ENCODE data around the gene MRPS31.
"Not testable (repeated sequence)": the region's sequence is repeated elsewhere in the genome, so short reads cannot be mapped to it uniquely, and the experiment has no call there.

Gene MRPS31

DNA sequence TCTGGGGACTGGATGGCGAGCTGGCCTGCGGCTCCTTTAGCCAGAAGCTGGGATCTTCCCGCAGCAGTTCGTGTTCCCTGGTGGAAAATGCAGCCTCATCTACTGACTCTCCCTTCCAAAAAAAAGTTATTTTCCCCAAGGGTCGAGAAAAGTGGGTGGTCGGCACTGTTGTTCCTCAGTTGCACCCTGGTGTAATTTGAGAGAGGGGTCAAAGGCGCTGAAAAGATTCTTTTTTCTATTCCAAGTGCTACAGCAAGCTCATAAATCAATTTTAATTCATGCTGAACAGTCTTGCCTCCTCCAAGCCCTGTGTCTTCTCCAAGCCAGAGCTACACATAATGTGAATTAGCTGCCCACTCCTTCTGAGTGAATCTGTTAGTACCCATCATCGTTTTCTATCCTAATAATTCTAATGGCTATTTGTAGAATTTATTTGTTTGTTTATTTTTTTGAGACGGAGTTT, 19.2 kb upstream of the MRPS31 start:
- DNase-seq (ENCODE audit: insufficient read length, low spot score): no peak
- peak; percentile 42 for FAIRE-seq

DNA sequence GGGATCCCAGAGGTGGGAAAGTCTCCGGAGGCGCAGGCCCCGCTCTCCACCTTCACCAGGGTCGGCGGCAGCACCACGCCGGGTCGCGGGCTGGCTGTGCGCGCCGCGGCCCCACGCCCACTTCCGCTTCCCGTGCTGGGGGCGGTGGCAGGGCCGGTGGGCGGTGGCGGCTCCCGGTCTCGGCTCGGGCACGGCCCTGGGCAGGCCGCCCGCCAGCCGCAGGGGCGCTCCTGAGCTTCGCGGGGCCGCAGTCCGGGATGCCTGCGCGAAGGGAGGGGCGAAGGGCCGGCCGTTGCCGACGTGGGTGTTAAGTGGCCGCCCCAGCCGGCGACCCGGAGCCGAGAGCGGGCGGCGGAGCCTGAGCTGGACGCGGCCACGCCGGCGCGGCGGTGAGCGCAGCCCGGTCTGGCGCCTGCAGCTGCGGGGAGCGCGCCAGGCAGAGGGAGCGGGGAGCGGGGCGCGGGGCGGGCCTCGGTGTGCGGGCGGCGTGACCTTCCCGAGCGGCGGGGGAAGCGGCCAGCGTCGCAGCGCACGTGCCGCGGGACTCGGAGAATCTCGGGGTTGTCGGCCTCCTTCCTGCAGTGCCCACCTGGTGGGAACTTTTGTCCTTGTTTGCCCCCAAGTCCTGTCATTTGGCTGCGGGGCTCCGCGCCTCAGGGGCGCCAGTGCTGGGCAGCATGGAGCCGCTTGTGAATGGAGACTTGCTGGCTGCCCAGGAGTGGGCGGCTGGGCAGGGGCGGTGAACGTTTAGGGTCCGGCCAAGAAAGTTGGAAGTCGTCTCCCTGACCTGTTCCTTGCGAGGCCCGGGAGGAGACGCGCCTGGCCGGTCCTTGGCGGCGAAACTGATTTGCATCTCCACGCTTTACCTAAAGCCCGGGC, 18.5 kb upstream of the MRPS31 start, which contains the start of gene SLC25A15:
SLC25A15 (plus strand) TSS at position 337 of the 879 bp plus-strand sequence. CDS start 3,616 bp downstream, outside the sequence.
- DNase-seq (ENCODE audit: insufficient read length, low spot score) (peak; percentile 83), FAIRE-seq (peak; percentile 70)

DNA sequence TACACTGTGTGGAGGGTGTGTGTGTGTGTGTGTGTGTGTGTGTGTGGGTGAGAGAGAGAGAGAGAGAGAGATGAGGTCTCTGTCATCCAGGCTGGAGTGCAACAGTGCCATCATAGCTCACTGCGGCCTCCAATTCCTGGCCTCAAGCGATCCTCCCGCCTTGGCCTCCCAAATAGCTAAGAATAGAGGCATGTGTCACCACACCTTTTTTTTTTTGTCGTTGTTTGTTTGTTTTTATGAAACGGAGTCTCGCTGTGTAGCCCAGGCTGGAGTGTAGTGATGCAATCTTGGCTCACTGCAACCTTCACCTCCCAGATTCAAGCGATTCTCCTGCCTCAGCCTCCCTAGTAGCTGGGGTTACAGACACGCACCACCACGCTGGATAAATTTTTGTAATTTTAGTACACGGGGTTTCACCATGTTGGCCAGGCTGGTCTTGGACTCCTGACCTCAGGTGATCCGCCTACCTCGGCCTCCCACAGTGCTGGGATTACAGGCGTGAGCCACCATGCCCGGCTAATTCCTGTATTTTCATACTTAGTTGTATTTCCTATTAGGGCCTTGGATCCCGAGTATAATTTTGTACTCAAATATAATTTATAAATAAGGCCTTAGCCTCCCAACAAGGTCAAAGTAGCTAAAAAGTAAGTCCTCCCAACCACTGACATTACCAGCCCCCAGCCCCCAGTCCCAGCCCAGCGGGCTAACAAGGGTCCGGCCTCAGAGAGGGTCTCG, 17.7 kb upstream of the MRPS31 start:
- not testable (repeated sequence) for DNase-seq (ENCODE audit: insufficient read length, low spot score); FAIRE-seq

DNA sequence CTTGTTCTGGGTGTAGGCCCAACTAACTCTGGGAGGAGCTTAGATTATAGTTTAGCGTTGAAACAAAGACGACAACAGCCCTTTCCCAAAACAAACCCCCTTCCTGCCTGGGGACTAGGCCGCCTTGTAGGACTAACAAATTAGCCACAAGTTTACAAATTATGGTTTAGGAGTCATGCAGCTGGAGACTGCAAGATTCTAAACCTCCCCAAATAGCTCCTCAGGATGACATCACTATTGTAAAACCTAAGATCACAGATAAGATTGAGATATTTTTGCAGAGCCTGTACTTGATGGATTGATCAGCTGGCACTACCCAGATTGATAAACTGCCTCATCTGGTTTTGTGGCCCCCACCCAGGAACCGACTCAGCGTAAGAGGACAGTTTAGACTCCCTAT, 16.1 kb upstream of the MRPS31 start:
- FAIRE-seq: no peak
- DNase-seq (ENCODE audit: insufficient read length, low spot score): no peak

DNA sequence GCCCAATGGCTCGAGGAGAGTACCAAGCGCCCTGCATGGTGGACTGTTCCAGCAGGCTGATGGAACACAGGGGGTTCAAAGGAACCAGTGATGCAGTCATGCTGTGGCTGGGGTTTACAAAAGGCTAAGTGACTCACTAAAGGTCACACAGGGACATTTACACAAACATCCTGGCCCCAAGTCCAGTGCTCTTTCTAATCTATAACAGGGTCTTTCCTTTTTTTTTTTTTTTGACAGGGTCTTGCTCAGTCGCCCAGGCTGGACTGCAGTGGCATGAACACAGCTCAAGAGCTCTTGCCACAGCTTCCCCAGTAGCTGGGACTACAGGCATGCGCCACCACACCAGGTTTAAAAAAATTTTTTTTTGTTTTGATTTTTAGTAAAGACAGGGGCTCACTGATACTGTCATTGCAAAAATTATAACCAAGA, 15.6 kb upstream of the MRPS31 start:
- FAIRE-seq (no peak), DNase-seq (ENCODE audit: insufficient read length, low spot score) (no peak)

DNA sequence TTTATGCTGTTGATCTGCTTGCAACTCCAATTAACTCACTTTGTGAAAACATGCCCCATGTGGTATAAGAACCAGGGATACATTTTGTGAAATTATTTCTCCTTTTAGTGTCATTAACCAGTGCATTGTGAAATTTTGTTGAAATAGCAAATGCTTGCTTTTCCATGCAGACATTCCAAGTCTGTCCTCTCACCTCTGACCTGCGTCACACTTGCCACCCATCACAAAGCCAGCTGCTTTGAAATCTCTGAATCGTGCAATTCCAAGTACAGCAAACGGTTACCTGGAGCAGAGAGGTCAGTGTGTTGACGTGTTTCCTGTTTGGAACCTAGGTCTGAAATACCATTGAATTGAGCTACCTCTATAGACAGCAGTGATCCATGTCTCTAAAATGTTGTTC, 13.6 kb upstream of the MRPS31 start:
- no peak for FAIRE-seq

DNA sequence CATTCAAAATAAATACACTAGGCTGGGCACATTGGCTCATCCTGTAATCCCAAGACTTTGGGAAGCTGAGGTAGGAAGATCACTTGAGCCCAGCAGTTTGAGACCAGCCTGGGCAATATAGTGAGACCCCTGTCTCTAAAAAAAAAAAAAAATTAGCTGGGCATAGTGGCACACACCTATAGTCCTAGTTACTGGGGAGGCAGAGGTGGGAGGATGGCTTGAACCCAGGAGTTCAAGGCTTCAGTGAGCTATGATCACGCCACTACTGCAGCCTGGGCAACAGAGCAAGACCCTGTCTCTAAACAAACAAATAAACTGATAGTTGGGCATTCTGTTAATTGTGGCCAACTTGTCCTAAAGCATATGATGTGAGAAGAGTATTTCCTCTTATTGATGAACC, 12.0 kb upstream of the MRPS31 start:
- not testable (repeated sequence) for FAIRE-seq; DNase-seq (ENCODE audit: insufficient read length, low spot score)

More for the DNA sequence above, 13.6 kb upstream of the MRPS31 start:
- no peak for DNase-seq (ENCODE audit: insufficient read length, low spot score)

DNA sequence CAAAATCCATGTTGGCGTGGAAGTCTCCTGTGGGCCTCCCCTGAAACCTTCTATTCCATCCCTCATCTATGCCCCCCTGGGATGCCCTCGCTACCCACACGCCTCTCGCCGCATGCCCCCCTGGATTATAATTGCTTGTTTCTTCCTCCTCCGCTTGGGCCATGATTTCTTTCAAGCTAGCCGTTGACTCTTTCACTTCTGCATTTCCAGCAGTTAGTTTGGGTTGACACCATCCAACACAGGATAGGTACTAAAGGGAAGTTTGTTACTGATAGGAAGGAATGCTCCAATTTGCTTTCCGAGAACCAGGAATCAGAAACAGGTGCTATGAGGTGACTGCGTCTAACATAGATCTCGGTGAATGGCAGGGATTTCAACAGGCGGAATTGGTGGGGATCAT, 10.7 kb upstream of the MRPS31 start:
- DNase-seq (ENCODE audit: insufficient read length, low spot score) (no peak), FAIRE-seq (no peak)

DNA sequence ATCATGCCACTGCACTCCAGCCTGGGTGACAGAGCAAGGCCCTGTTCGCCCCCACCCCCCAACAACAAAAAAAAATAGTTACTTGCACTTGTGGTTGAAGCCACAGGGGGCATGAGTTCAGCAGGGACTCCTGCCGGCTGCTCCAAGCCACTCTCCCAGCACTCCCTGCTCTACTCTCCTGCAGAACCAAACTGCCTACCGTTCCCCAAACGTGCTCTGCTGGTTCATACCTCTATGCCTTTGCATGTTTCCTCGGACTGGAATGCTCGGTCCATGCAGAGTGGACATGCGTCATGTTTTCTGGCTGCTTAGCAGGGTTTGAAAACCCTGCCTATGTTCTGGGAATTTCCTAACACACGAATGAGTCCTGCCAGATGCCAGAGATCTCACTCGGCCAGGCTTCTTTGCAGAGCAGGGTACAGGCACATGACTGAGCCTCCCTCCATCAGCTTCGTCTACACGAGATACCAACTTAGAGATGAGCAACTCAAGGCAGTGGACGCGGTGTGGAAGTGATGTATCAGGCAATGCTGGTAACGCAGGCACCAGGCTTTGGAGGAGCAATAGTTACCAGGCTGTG, 9.9 kb upstream of the MRPS31 start:
- DNase-seq (ENCODE audit: insufficient read length, low spot score): no peak
- no peak for FAIRE-seq

DNA sequence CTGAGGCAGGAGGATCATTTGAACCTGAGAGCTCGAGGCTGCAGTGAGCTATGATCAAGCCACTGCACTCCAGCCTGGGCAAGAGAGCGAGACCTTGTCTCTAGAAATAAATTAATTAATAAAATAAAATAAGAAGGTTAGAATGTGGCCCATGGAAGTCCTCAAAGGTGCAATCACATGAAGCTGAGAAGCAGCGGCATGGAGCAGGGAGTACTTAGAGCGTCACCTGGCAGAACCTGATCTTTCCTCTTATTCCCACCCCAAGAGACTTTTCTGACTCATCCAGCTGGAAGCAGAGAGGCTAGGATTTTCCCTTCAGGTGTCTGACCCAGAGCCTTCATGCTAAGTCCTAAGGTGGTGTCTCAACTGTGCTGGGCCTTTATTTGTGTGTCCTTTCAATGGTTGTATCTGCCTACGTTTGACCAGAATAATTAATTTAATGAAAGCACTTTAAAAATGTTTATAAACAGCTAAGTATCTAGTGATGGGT, 8.9 kb upstream of the MRPS31 start:
- DNase-seq (ENCODE audit: insufficient read length, low spot score): no peak
- FAIRE-seq: no peak

DNA sequence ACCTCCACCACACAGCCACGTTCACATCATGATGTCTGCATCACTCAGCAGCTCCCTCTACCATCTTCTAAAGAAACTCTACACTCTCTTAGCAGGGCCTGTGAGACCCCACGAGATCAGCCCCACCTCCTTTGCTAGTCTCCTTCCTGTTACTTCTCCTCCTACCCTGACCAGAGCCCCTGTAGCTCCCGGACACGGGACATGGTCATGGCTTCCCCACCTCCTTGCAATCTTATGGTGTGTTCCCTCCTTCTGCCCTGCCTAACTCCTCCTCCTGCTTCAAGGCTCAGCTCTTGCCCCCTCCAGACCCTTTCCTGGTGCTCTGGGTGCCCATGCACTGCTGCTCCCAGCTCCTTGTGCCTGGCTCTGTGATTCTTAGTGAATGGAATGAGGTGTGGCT, 8.1 kb upstream of the MRPS31 start:
- DNase-seq (ENCODE audit: insufficient read length, low spot score) (no peak), FAIRE-seq (no peak)

DNA sequence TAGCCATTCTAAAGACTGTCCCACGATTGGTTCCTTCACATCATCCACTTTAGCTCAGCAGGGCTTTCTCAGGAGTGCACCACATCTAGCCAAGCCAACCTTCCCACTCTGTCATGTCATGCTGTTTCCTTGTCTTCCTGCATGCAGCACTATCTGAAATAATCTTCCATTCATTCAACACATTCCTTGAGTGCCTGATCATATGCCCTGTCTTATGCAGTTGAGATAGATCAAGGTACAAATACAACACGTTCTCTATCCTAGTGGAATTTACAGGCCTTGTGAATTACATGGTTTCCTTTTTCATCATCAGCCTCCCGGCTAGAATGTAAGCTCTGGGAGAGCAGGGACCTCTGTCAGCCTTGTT, 6.8 kb upstream of the MRPS31 start:
- FAIRE-seq (no peak), DNase-seq (ENCODE audit: insufficient read length, low spot score) (no peak)

DNA sequence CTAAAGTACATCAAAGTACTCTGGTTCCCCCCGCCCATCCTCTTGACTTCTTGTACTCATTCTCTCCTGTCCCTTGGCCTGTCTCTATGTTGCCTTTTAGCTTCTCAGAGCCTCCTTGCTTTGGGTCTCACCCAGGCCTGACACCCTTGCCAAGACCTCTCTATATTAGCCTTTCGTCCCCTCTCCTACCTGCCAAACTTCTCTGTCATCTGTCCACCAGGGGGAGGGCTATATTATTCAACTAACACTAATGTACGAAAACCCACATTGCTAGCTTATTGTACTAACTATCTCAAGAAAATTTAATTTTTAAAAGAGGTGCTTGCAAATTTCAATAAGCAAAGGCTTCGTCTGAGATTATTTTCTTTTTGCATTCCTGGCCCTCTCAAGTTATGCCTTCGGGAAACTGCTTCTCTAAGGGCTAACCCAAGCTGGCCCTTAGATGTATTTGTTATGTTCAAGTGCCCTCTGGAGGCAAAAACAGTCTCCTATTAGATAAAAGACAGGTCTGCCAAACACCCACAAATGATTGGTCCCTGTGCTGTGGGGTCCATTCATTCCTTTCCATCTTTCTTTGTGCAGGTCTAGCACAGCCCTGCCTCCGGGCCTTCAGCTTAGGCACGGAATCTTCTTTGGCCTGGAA, 6.3 kb upstream of the MRPS31 start:
- DNase-seq (ENCODE audit: insufficient read length, low spot score) (no peak), FAIRE-seq (peak; percentile 59)

DNA sequence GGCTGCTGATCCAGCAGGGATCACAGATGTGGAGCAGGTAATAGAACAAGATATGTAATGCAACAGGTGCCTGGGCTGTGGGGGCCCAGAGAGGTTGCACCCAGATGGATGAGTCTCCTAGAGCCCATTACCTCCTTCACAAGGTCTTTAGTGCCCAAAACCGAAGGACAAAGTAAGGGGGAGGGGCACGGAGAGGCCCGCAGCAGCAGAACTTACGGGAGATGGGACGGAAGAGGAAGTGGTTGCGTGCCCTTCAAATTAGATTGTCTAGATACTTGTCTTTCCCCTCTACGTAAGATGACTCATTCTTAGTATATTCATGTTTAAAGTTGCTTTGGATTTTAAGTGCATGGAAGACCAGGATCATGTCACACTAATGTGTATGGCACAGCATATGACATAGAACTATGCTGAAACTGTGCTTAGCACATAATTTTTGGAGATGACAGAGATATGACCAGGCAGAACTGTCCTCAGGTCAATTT, 5.7 kb upstream of the MRPS31 start:
- DNase-seq (ENCODE audit: insufficient read length, low spot score): no peak
- peak; percentile 84 for FAIRE-seq

DNA sequence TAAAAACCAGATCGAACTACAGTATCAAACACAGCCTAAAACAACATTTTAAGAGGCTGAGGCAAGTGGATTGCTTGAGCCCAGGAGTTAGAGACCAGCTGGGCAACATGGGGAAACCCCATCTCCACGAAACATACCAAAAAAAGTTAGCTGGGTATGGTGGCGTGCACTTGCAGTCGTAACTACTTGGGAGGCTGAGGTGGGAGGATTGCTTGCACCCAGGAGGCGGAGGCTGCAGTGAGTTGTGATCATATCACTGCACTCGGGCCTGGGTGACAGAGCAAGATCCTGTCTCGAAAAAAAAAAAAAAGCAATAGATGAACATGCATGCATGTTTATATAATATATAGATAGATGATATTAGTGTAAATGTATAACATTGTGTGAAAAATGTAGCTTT, 5.2 kb upstream of the MRPS31 start:
- FAIRE-seq (no peak), DNase-seq (ENCODE audit: insufficient read length, low spot score) (no peak)

DNA sequence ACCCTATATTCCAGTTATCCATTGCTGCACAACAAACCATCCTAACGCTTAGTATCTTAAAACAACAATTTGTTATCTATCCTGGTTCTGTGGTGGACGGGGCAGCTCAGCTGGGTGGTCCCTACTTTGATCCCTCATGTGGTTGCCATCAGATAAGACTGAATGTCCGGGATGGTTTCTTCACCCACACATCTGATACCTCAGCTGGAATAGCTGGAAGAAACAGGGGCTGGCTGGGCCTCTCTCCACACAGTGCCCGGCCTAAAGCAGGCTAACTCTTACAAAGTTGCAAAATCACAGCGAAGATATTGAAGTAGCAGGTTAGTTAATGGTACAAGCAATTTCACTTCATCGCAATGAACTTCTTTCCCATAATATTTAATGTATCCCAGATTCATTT, 3.7 kb upstream of the MRPS31 start:
- FAIRE-seq: no peak
- no peak for DNase-seq (ENCODE audit: insufficient read length, low spot score)

DNA sequence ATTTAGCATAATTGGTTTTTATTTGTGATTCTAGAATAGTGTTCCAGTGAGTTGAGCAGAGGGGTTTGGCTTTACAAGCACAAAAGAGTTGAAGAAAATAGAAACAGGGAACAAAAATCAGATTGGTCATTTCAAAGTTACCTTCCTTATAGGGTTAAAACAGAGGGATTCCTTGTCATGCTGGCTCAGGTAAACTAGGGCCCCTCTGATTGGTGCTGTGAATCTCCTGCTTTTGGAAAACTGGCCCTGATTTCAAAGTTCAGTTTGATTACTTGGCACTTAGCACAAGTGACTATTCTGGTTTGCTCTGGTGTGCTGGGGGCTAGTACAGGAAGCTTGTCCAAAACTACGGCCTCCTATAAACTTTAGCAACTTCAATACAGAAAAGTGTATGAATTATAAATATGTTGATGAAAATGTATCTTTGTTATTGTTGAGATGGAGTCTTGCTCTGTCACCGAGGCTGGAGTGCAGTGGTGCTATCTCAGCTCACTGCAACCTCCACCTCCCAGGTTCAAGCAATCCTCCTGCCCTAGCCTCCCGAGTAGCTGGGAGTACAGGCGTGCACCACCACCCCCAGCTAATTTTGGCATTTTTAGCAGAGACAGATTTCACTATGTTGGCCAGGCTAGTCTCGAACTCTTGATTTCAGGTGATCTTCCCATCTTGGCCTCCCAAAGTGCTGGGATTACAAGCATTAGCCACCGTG, 1.9 kb upstream of the MRPS31 start:
- FAIRE-seq (no peak), DNase-seq (ENCODE audit: insufficient read length, low spot score) (no peak)

DNA sequence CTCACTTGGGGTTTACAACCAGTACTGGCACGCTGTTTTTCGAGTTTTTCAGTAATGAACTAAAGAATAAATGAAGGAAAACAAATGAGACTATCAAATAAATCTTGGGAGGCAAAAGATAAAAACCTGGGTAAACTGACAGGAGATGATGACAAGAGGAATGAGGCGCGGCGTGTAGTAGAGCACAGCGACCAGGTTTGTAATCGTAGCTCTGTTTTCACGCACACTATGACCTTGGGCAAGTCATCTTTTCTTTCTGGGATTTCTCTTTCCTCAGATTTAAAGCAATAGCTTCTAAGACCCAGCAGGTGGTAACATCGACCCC, 419 bp downstream of the MRPS31 start:
- no peak for DNase-seq (ENCODE audit: insufficient read length, low spot score)
- FAIRE-seq: no peak

DNA sequence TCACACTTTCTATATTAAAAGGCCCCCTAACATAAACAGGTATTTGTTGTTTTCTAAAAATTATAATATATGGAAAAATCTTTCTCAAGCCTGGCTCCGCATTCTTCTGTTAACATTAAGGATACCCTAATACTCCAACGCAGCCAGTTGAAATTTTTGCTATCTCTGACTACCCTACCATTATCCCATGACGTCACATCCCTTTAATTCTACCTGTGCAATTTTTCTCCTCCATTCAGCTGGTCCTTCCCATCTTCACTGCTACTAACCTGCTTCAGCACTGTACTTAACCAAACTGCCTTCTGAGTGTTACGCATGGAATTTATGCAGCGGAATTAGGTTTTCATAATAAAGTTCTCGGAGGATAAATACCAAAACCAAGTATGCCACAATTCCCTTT, 1.0 kb downstream of the MRPS31 start:
- FAIRE-seq: no peak
- no peak for DNase-seq (ENCODE audit: insufficient read length, low spot score)

DNA sequence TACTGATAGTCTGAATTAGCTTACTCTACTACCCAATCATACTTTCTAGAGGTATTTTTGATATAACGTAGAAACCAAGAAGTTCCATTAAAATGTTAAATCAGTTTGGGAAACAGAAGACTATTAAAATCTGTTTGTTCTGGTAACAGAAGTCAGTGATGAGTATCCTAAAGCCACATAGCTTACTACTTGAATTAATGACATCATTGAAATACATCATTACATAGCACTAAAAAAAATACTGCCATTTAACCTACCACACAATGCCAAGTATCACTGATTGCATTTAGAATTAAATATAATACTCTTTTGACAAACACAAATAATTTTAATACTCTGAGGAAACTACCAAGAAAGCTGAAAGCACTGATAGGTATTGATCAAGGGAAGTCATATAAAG, 5.4 kb downstream of the MRPS31 start:
- DNase-seq (ENCODE audit: insufficient read length, low spot score) (no peak), FAIRE-seq (no peak)
